Psoas muscle (tissue), 8 donors: ENCODE measurements around the gene FAM193A. TPM values are rescaled to one million over a fixed set of nuclear protein-coding genes. Genes with fewer than 3 reads are reported as not detected.

Experiments
- ATAC-seq, 4 donors: fragments of 200-7000 bp; cut with Tn5 transposase; one replicate each; pipeline ENCODE4 v1.9.1; 2020; ENCODE audit warnings: moderate library complexity in 3 of 4, mild to moderate bottlenecking in 2 of 4
- DNase-seq, 2 donors: peaks; one replicate each; pipeline ENCODE4 v3.0.0-alpha.2; 2020
- H3K27ac ChIP-seq: fragments of 200-600 bp; one replicate; pipeline ENCODE4 v1.8.0; 2022
- H3K27me3 ChIP-seq, 3 donors: fragments of 200-600 bp in 1 of 3; one replicate each; pipeline versions ENCODE4 v1.6.1 to v1.8.0; 2013 to 2022; ENCODE audit warnings: low read length in 2 of 3, mild to moderate bottlenecking in 2 of 3, moderate library complexity in 1 of 3; ENCODE audit not compliant: insufficient read depth in 3 of 3
- H3K36me3 ChIP-seq, 2 donors: fragments of 200-600 bp in 1 of 2; one replicate each; pipeline versions ENCODE4 v1.6.1 to v1.8.0; 2013 to 2022; ENCODE audit warnings: low read depth in 1 of 2, mild to moderate bottlenecking in 1 of 2, moderate library complexity in 1 of 2; ENCODE audit not compliant: insufficient read depth in 1 of 2
- H3K4me1 ChIP-seq: fragments of 200-600 bp; one replicate; pipeline ENCODE4 v1.8.0; 2022
- H3K4me3 ChIP-seq: fragments of 200-600 bp; one replicate; pipeline ENCODE4 v1.8.0; 2022; ENCODE audit warnings: mild to moderate bottlenecking
- H3K9me3 ChIP-seq: fragments of 200-600 bp; one replicate; pipeline ENCODE4 v1.8.0; 2022
- CTCF ChIP-seq: fragments of 200-600 bp; IDR thresholded peaks from one replicate; pipeline ENCODE4 v1.8.0; 2022; ENCODE audit warnings: antibody characterized with exemption
- WGBS, 3 donors: extraction: QIAGEN DNeasy Blood & Tissue Kit; methylation state at CpG; one replicate each; pipeline versions ENCODE4 v1.1.6 to v1.1.7; 2013; 5-methylcytosine and 5-hydroxymethylcytosine counted together
- intact Hi-C, 2 donors: fragments of 100-400 bp; cut with DNase I; formaldehyde crosslinking; loops; one replicate each; pipeline versions ENCODE4 v1.11.0 to v1.14.2; 2022
- polyA plus RNA-seq, 3 donors: library from polyadenylated mRNA; stranded (reverse); fragments of 200-250 nt; gene quantifications; one replicate each; pipeline ENCODE4 v1.2.3, GENCODE V29; 2013
- total RNA-seq, 4 donors: library from RNA; stranded (reverse); fragmentation: NEBNext Ultra II Directional in 2 of 4; extraction: Animal tissue kit (Norgen Biotek cat#: 25700) in 2 of 4; gene quantifications; one replicate each; pipeline versions ENCODE4 v1.2.1 to v1.2.4, GENCODE V29; 2021 to 2023
- donor health status: healthy with polysubstance abuse.
- donor health status: DM: no; HTN: no; CAD: no; lungs with moderate emphysema.
- donor health status: Bipolar disorder and iron deficiency.
- donor health status: healthy.
- donor health status: DM: yes; HTN: yes; CAD: no.
- donor health status: DM: no; HTN: no; CAD: no.
- donor health status: DM: no; HTN: no; CAD: no.
- donor health status: DM: yes; HTN: yes; CAD: no.

The FAM193A gene
- total and polyA plus RNA-seq, 7 donors: 7.5 to 20.0 (median 14.6) TPM

DNA sequence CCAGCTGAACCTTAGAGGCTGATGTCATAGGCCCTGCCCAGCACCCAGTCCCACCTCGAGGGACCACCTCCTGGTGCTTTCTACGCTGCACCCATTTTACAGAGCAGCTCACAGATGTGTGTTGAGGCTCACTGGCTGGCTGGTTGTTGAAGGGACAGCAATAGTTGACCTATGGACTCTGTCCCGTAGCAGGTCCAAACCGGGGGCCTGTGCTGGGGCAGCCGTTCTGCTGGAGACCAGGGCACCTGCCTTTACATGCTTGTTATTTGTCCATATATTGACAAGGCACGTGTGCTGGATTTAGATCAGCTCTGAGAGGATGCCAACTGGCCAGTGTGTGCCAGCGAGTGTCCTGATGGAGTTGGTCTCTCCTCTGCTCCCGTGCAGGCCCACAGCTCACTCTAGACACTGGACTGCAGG lies 161.6 kb downstream of the FAM193A start:
- Histone ChIP-seq H3K27ac (no peak overlapping the region), H3K9me3 (no peaks in the 10 kb centered on the region), H3K27me3 (no peaks in the 10 kb centered on the region), H3K4me3 (no peak overlapping the region), H3K4me1 (no peaks in the 10 kb centered on the region), H3K36me3 (peaks cover 21 to 99% of the 10 kb centered on the region in 2 donors)
- DNase-seq (no peak), ATAC-seq (peak in 2 of 4 donors; percentile 10 to 28)
- no peak for TF ChIP-seq CTCF
- 64 to 84% (median 69%) methylated on average over 8 of the region's 8 CpGs for WGBS, 3 donors
- intact Hi-C loops: no loop called here

DNA sequence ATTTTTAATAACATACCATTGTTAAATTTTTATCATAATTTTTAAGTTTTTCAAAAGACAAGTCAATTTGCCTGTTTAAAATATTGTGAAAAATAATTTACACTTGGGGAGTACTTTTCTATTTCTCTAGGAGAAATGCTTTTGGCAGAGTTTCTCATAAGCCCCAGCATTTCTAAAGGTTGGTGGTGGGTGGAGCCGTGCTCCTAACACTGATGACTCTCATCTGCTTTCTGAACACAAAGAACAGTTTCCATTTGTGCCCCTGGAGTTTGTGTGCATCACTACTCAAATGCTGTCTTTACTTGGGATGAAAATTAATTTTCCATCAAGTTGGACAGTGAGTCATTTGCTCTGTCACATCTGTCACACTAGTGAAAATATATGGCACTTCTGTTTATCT lies 162.1 kb downstream of the FAM193A start:
- no peak for ATAC-seq
- intact Hi-C loops: no loop called here
- no peak for TF ChIP-seq CTCF
- H3K9me3 ChIP-seq: no peaks in the 10 kb centered on the region
- H3K27me3 ChIP-seq: no peaks in the 10 kb centered on the region
- H3K4me3 ChIP-seq: no peak overlapping the region
- WGBS, 3 donors: 74 to 86% (median 83%) methylated on average over 1 of the region's 1 CpG
- H3K36me3 ChIP-seq: peaks cover 20 to 99% of the 10 kb centered on the region in 2 donors
- no peak overlapping the region for H3K27ac ChIP-seq
- H3K4me1 ChIP-seq: no peaks in the 10 kb centered on the region
- DNase-seq: no peak

DNA sequence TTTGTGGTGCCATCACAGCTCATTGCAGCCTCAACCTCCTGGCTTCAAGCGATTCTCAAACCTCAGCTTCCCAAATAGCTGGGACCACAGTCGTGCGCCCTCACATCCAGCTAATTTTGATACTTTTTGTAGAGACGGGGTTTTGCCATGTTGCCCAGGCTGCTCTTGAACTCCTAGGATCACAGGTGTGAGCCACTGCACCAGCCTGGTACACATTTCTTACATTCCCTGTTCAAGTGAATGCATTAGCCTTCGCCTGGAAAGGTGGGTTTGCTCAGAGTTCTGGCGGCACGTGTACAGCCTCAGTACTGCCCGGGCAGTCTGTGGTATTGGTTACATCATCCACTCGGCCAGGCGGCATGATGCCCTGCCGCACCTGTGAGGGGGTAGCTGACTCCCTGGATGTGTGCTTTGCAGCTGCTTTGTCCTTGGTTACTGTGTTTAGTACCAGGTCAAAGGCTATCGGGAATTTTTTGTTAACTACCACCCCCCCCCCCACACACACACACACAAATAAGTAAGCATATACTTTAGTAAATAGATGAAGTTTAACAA lies 162.6 kb downstream of the FAM193A start:
- Histone ChIP-seq H3K4me1 (no peaks in the 10 kb centered on the region), H3K4me3 (no peak overlapping the region), H3K9me3 (no peaks in the 10 kb centered on the region), H3K27ac (no peak overlapping the region), H3K36me3 (peaks cover 18 to 99% of the 10 kb centered on the region in 2 donors), H3K27me3 (no peaks in the 10 kb centered on the region)
- intact Hi-C loops: no loop called here
- ATAC-seq: peak in 1 of 4 donors; percentile 49
- WGBS, 3 donors: 87 to 96% (median 89%) methylated on average over 12 of the region's 12 CpGs
- no peak for DNase-seq
- TF ChIP-seq CTCF: no peak

GRCh38 chr4:2699534-2699933 lies 163.1 kb downstream of the FAM193A start:
- Histone ChIP-seq H3K9me3 (no peaks in the 10 kb centered on the region), H3K27me3 (no peaks in the 10 kb centered on the region), H3K4me3 (no peak overlapping the region), H3K27ac (no peak overlapping the region), H3K36me3 (peaks cover 18 to 99% of the 10 kb centered on the region in 2 donors), H3K4me1 (no peaks in the 10 kb centered on the region)
- ATAC-seq (no peak), DNase-seq (no peak)
- TF ChIP-seq CTCF: no peak
- 83 to 92% (median 88%) methylated on average over 7 of the region's 7 CpGs for WGBS, 3 donors
- intact Hi-C loops: no loop called here

DNA sequence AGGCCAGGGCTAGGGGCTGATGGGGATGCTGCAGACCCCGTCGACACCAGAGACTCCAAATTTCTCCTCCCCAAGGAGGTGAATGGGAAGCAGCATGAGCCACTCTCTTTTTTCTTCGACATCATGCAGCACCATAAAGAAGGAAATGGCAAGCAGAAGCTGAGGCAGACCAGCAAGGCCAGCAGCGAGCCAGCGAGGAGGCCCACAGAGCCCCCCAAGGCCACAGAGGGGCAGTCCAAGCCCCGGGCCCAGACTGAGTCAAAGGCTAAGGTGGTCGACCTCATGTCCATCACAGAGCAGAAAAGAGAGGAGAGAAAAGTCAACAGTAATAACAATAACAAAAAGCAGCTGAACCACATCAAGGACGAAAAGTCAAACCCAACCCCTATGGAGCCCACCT lies 163.6 kb downstream of the FAM193A start:
- no peak for TF ChIP-seq CTCF
- Histone ChIP-seq H3K9me3 (no peaks in the 10 kb centered on the region), H3K27ac (no peak overlapping the region), H3K36me3 (peaks cover 18 to 99% of the 10 kb centered on the region in 2 donors), H3K27me3 (no peaks in the 10 kb centered on the region), H3K4me3 (no peak overlapping the region), H3K4me1 (no peaks in the 10 kb centered on the region)
- DNase-seq (no peak), ATAC-seq (no peak)
- WGBS, 3 donors: 92 to 94% (median 93%) methylated on average over 8 of the region's 8 CpGs
- intact Hi-C loops: loop anchor here in 1 of 2 donors (1.0 kb wide), 1 partner anchor 14 kb away; no protein-coding TSS in a partner anchor
